Stimulated activated CD8-positive, alpha-beta memory T cell treated with anti-CD3 and anti-CD28 coated beads, Interleukin-4, amount 100 ng/mL, for 4 hours (primary cell): Measurements from ENCODE around the gene ABHD11.
"Not testable (repeated sequence)": the region's sequence is repeated elsewhere in the genome, so short reads cannot be mapped to it uniquely, and the experiment has no call there.

ENCODE experiments used
- DNase-seq, 2 donors: peaks; one replicate each; pipeline ENCODE4 v3.0.0-alpha.2; 2020; ENCODE audit warnings: low read depth in 2 of 2, low spot score in 1 of 2

The ABHD11 gene

DNA sequence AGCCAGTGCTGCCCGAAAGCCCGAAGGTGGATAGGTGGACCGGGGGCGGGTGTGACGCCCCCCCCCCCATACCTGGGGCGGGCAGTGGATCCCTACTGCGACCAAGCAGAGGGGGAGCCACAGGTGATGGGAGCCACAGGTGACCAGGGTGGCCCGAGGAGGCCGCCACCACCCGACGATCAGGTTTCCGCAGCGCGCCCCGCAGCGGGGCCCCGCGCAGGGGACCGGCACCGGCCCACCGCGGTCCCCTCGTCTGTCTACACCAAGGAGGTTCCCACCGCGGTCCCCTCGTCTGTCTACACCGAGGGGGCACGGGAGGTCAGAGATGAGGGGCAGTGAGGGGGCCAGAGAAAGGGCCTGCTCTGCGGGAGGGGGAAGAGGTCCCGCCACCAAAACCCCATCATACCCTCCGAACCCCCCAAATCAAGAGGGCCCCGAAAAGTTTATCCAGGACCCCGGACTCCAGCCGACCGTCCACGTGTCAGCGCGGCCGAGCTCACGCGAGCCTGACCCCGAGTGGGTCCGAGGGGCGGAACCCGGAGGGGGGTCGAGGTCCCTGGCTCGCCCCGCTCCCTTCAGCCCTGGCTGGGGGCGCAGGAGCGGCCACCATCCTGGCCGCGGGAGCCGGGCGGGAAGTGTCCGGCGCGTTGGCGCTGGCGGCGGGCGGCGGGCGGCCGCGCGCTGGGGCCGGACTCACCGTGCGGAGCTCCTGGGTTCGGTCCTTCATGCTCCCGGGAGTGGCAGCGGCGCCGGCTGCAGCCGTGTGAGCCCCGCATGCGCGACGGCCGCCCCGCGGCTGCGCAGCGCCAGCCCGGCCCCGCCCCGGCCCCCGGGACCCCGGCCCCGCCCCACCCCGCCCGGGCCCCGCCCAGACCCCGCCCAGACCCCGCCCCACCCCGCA is 19.4 kb downstream of the ABHD11 start, which contains the start of gene STX1A:
STX1A (minus strand) TSS at position 765 of the 901 bp plus-strand sequence; CDS start at position 727, 38 bp downstream.
- DNase-seq = peak in 1 of 2 donors; percentile 46

DNA sequence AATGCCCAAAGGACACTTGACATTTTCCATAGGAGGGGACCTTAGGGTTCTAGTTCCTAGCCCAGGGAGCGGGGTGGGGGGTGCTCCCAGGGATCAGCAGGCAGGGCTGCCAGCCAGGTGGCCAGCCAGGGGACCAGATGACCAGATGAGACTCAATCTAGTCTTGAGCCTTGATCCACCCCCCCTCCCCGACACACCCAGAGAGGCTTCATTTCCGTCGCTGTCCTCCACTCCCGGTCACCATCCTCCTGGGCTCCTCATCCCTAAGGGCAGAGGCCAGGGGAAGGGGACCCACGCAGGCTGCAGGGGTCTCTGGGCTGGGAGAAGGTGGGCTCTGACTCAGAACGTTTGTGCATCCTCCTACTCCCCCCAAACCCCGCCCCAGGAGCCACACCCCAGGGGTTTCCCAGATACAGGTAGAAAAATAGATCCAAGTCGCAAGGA is 20.1 kb downstream of the ABHD11 start:
- DNase-seq = no peak

DNA sequence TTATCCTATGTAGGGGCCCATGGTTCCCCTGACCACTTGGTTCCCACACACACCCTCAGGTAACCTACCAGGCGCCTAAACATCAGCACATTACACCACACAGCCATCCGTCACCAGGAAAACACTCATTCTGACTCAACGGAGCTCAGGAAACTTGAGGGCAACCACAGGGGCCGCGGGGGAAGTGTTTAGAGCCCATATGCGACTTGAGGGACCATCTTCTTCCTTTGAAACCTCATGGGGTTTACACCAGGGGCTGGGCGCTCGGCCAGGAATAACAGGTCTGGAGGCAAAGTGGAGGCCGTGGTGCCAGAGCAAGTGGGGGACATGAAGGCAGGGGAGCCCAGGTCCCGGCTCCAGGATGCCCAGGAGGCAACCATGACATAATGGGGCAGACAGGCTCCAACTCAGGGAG is 20.6 kb downstream of the ABHD11 start:
- peak; percentile 55 to 65 for DNase-seq

DNA sequence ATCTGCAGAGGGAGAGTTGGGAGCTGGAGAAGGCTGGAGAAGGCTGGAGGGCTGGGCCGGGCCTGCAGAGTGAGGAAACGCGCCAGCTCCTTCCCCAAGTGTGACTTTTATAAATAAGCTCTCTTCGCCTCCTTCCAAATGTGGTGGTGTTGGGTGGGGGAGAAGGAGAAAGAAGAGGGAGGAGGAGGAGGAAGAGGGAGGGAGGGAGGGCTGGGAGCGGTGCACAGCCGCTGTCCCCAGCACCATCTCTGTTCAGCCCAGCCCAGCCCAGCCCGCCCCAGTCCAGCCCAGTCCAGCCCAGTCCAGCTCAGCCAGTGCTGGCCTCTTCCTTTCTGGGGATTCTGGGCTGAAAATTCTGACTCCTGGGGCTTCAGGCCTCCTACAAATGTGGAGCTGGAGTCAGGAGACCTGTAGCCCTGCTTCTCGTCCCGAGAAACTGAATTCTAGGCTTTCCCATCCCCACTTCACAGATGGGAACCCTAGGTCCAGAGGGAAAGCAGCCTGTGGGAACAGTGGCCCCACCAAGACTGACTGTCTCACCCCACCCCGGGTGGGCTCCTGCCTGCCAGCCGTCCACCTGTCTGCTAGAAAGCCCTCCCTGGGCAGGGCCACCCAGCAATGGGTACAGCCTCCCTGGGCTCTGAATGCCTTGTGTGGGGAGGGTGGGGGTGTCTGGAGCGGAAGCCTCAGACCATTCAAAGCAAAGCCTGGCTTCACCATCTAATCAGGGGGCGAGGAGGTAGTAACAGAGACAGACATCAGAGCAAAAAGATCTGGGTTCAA is 21.4 kb downstream of the ABHD11 start:
- no peak for DNase-seq

DNA sequence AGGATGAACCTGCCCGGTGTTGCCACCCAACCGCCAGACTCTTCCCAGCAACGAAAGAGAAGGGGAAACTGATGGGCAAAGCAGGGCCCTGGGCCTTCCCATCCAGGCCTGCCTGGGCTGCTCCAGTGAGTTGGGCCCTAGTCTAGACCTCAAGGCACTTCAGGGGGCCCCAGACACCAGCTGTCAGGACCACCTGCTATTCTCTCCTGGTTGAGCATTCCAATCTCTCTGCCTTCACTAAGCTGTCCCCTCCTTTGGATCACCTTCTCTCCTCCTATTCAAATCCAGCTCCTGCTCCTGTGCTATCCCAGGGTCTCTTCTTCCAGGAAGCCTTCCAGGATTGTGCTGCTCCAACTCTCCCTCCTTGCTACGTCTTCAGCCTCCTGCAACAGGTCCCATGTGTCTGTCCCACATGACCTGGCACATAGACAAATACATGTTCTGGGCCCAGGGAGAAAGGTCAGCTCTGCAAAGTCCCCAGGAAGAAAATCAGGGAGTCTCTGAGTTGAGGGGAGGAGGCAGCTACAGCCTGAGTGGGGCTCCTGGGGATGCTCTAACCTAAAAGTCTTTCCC is 22.2 kb downstream of the ABHD11 start:
- DNase-seq = no peak

DNA sequence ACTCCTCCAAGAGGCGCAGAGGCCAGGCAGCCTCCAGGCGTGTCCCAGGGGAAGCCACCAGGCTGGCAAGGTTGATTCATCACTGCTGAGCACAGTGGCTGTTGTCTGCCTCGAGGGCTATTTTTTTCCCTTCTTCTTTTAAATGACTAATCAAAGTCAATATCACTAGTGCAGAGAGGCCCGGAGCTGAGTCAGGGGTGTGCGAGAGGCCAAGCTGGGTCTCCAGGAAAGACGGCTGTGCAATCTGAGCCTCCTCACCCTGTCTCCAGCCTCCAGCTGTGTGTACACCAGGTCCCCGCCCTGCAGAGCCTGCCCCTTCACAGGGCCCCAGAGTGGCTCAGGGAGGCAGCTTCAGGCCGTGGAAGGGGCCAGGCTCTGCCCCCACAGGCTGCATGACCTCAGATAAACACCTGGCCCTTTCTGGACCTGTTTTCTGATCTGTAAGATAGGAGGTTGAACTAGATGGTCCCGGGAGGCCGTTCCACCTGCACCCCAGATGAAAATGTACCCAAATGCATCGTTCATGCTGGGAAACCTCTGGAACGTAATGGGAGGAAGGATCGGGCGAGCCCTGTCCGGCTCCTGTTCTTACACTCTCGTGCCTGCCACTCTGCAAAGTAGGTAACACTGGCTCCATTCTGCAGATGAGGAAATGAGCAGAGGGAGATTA is 22.8 kb downstream of the ABHD11 start:
- DNase-seq = no peak

DNA sequence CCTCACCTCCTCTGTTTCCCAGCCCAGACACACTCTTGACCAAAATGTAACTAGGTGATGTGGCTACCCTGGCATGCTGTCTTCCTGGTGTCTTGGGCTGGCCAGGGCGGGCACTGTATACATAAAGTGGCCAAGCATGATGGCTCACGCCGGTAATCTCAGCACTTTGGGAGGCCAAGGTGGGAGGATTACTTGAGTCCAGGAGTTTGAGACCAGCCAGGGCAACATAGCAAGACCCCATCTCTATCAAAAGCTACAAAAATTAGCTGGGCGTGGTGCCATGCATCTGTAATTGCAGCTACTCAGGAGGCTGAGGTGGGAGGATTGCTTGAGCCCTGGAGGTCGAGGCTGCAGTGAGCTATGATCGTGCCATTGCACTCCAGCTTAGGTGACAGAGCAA is 25.3 kb downstream of the ABHD11 start:
- DNase-seq = not testable (repeated sequence)

DNA sequence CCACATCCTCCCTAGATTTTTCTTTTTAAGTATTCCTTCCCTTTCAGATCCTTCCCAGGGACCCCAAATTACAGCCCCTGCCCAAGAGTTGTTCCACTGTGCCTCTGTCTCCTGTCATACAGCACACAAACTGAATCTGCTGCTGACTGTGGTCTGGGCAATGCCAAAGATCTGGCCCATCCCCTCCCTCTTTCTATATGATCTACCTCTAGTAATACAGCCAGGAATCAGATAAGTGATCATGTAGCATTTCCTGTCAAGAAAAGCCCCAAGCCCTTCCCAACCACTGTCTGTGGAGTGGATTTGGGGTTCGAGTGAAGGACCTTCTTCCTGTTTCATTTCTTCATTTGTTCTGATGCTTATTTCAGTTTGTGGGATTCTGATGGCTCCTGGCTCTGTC is 25.8 kb downstream of the ABHD11 start:
- no peak for DNase-seq

DNA sequence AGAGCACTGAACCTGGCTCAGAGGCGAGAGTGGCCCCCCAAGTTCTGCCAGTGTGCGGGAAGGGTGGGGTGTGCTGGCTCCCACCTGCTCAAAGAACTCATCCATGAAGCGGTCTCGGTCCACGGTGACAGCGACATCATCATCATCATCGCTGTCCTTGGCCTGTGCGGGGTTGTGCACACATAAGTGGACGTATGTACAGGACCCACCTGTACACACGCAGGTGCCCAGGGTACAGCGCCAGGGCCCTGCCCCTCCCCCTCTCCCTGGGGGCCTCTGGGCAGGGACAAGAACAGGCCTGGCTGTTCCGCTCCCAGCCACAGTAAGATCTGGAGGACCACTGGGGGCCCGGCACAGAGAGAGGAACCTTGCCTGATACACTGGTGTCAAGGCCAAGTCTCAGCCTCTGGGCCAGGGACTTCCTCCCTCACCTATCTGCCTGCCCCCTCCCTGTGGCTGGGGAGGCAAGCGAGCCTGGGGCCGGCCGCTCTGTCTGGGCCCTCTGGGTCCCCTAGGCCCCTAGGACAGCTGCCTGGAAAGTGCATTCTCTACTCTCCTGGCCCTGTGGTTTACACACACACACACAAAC is 29.5 kb downstream of the ABHD11 start:
- no peak for DNase-seq

DNA sequence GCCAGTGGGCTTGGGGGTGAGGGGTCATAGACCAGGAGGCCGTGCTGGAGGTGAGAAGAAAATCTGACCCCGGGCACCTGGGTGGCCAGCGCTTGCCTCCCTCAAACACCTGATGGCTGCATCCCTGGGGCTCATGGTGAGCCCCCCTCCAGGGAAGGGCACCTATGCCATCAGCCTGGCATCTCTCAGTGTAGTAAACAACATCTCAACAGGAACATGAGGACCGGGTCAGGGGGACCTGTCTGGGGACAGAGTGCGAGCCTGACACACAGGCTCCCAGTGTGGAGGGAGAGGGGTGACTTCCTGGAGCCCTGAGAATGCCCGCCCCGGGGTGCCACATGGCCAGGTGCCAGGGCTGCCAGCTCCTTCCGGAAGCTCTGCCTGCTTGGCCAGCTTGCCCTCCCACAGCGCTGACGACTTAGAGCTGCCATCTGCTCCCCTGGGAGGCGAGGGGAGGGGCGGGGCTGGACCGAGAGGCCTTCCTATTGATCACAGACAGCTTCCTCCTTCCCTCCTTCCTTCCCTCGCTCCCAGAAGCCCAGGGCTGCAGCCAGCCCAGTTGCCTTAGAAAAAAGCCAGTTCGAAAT is 31.5 kb downstream of the ABHD11 start:
- no peak for DNase-seq

DNA sequence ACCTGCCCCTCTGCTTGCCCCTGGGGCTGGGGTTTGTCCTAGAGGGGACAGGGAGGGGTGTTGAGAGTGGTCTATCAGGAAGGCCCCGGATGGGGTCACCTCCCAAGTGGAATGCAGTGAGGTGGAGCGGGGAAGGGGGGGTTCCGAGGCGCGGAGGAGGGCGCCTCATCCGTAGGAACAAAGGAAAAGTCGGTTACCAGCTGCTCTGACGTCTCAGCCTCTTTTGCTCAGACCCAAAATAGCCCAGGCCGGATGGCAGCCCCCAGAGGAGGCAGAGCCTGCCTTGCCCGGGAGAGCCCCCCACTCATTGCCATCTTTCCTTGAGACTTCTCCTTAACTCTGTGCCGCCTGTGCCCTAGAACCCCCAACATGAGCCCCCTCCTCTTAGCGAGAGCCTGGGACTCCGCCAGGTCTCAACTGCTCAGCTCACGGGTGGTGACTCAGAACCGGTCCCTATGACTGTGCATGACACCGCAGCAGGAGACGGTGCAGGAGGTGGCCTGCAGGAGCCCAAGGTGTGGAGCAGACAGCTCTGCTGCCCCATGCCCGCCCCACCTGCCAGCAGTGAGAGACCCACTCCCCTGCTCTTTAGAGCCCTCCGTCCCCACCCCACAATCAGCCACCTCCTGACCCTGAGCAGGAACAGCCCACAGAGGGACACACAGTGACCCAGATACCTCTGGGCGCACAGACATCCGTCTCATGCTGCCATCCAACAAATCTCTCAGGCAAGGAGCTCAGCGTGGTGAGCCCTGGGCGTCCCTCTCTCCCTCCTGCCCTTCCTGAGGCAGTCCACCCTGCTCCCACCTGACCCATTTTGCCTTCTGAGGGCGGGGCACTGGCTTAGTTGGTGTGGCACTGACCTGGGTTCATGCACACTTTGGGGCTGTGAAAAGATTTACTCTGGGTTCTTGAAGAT is 32.2 kb downstream of the ABHD11 start:
- no peak for DNase-seq

DNA sequence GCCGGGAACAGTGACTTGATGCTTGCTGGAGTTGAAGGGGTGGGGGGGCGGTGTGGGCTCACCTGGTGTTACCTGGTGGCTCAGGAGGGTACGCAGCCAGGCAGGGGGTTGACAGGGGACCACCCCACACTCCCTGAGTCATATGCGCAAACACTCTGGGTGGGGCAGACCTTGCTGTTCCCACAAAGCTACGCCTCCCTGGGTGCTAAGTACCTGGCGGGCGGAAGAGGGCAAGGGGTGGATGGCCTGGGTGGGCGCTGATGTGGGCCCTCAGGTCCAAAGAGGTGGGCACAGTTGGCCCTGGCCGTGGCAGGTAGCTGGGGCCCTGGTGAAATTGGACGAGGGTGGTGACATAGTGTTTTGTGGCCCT is 33.1 kb downstream of the ABHD11 start:
- DNase-seq = no peak

DNA sequence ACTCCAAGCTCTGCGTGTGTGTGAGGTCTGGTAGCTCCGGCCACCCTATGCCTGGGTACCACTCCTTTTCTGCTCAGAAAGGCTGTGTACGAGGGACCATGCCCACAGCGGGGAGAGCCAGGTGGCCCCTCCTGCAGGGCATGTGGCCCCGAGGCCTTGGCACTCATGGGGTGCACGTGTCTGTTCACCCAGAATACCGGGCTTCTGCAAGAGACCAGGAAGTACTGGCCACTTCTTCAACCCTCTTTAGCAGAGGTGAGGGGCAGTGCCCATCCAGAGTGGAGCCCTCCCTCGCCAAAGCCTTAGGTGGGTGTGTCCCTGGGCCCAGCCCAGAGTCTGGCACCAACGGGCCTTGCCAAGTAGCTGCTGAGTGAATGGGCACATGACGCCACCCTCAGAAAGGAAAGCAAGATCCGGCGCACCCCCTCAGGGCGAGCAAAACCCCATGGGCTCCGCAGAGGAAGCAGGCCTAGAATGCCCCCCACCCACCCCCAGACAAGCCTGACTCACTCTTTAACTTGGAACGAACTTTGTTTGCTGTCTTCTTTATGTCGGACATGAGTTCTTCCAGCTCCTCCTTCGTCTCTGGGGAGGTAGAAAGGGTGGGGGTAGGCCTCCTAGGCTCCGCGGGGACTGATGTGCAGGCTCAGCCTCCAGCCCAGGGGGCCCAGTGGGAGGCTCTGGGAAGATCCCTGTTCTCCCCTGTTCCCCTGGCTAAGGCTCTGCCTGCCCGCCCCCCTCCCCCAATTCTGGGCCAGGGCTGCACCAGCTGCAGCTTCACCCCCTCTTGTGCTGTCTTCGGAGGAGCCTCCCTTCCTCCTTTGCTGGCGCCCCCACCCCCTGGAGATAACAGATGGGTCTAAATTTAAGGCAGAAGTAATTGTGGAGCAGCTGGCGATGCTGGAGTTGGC is 33.7 kb downstream of the ABHD11 start:
- DNase-seq = no peak

DNA sequence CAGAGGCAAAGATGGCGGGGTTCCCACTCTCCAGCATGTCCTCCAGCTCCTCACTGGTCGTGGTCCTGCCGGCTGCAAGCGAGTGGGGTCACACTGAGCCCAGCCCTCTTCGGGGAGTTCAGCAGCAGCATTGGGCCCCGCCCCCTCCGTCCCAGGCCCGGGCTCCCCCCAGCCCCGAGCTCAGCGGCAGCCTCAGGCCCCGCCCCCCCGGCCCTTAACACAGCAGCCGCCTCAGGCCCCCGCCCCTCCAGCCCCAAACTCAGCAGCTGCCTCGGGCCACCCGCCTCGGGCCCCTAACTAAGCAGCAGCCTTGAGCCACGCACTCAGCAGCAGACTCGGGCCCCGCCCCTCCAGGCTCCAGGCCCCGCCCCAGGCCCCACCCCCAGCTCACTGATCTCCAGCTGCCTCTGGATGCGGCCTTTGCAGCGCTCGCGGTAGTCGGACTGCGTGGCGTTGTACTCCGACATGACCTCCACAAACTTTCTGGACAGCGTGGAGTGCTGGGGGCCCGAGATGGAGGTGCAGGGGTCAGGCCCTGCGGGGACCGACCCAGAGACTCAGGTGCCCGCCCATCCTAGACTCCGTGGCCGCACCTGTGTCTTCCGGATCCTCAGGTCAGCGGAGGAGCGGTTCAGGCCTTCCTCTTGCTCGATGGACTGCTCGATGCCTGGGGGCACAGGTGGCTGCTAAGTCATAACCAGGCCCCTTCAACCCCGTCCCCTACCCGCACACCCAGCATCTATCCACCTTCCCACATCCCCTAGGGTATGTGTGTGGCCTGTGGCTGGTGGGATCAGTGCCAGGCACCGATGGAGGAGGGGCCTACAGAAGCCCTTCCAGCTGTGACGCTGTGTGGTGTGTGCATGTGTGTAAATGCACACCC is 34.6 kb downstream of the ABHD11 start:
- DNase-seq = no peak

DNA sequence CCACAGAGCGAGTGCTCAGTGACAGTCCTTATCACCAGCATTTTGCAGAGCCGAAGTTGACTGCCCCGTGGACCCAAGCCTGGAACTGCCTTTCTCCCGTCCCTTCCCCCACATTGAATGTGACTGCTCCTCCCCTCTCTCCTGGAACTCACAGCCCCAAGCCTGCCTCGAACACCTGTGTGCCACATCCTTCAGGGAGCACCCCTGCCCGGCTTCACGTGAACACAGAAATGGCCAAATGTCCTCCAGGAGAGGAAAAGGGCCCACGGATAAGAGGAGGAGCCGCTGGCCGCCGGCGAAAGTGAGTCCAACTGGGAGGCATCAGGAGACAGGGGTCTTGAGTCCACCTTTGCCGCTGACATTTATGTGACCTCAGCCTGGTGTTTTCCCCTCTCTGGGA is 35.4 kb downstream of the ABHD11 start:
- DNase-seq = no peak

DNA sequence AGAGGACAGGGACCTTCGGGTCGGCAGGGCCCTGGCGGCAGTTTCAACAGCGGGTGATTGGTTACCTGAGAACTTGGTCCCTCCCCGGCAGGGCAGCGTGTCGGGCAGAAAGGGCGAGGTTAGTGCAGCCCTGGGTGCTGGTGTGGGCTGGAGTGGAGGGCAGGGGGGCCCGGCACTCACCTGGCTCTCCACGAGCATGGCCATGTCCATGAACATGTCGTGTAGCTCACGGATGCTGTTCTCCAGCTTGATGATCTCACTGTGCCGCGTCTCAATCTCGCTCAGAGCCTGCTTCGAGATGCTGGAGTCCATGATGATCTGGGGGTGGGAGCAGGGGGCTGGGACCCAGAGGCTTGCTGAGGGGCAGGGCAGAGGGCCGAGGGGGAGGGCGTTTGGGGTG is 35.9 kb downstream of the ABHD11 start:
- no peak for DNase-seq

DNA sequence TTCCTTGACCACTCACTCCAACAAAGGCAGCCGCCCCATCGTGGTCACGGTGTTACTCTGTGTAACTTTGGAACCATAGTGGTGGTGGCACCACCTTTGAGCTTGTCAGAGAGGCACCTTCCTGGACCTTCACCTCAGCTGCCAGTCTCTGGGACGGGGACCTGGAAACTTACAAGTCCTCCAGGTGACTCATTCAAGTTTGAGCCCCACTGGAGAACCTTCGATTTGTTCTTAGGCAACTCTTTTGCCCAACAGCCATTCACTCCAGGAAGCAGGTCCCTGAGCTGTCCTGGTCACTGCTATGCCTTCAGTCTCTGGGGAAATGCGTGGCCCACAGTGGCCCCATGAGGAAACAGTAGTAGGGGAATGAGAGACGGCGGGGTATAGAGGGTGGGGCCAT is 36.4 kb downstream of the ABHD11 start:
- no peak for DNase-seq
